ENCODE data around the gene SNIP1. TPM values are rescaled to one million over a fixed set of nuclear protein-coding genes. Genes with fewer than 3 reads are reported as not detected.

SNIP1 gene, protein sequence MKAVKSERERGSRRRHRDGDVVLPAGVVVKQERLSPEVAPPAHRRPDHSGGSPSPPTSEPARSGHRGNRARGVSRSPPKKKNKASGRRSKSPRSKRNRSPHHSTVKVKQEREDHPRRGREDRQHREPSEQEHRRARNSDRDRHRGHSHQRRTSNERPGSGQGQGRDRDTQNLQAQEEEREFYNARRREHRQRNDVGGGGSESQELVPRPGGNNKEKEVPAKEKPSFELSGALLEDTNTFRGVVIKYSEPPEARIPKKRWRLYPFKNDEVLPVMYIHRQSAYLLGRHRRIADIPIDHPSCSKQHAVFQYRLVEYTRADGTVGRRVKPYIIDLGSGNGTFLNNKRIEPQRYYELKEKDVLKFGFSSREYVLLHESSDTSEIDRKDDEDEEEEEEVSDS
- total RNA-seq = 10.2 and 17.7 TPM in 2 replicates

DNA sequence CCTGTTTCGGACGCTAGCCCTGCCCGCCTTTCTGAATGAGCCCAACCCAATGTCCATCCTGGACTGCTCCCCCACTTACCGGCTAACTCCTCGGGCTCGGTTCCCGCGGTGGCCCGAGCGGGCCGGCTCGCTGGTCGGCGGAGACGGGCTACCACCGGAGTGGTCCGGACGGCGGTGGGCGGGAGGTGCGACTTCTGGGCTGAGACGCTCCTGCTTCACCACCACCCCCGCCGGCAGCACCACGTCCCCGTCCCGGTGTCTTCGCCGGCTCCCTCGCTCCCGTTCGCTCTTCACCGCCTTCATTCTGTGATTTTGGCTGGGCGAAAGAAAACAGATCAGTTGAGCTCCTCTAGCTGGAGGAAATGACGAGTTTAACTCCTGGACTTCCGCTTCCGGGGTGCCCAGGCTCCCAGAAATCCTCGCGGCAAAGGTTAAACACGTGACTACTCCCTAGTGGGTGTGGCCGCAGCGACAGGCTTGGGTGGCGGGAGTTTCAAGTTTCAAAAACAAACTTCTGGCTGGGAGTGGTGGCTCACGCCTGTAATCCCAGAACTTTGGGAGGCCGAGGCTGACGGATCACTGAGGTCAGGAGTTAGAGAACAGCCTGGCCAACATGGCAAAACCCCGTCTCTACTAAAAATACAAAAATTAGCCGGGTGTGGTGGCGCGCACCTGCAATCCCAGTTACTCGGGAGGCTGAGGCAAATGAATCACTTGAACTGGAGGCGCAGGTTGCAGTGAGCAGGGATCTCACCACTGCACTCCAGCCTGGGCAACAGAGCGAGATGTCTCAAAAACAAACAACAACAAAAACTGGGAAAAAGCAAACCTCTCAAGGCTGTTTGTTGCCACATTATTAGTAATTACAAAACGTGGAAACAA lies at the start of gene SNIP1:
Gene SNIP1 (minus strand): TSS at position 367 of the 882 bp plus-strand sequence. CDS start 64 bp downstream, at position 303.

DNA sequence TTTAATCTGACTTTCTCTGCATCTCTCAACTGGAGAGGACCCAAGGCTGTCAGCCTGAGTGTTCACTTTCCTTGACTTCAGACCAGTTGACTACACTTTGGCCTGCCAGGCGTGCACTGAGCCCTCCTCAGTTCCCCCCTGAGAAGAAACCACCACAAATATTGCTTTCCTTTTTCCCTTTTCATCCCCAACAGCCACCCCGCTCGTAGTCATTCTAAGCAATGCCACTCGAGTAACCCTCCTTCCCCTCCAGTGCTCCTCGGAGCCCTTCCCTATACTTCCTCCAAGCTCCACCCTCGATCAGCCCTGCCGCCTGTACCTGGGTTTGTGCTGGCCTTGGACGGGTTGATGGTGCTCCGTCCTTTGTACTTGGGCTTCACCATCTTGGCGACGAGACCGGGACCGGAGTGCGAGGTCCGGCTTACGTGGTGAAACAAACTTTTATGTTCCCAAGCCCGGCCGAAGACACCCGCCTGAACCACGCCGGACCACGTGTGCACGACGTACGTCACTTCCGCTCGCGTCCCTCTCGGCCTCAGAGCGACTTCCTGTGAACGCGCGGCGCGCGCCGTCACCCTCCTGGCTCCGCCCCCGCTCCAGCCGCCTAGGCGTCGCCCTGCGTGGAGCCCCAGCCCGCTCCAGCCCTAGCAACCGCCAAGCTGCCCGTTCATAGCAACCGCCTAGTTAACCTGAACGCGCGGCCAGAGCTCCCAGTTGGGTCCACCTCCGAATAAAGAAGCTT lies 41.5 kb upstream of the SNIP1 start, which contains the start of gene GNL2:
Gene GNL2 (minus strand): TSS at position 498 of the 742 bp plus-strand sequence. CDS start 115 bp downstream, at position 383.

GRCh38 chr1:37556712-37557196 lies 2.7 kb upstream of the SNIP1 start, which contains the start of gene DNALI1:
DNALI1 (plus strand) TSS chr1:37556940; CDS start chr1:37556995, 55 bp downstream.

GRCh38 chr1:37514350-37515184 lies 39.5 kb downstream of the SNIP1 start, which contains the start of gene MEAF6:
MEAF6 (minus strand) TSS chr1:37514766; CDS start chr1:37514746, 20 bp downstream.

Other genes with a start within 250 kb of the SNIP1 start
- 4.4 and 6.6 TPM in 2 replicates for gene ZC3H12A, start 79.7 kb downstream of the SNIP1 start, total RNA-seq
- gene MEAF6, start 39.5 kb downstream of the SNIP1 start, total RNA-seq = 36.1 and 55.7 TPM in 2 replicates
- 0.65 and 1.2 TPM in 2 replicates for gene DNALI1, start 2.6 kb upstream of the SNIP1 start, total RNA-seq
- 42.1 and 79.9 TPM in 2 replicates for gene GNL2, start 41.6 kb upstream of the SNIP1 start, total RNA-seq
- not detected in 2 replicates for gene RSPO1, start 80.6 kb upstream of the SNIP1 start, total RNA-seq
- gene CDCA8, start 138.2 kb upstream of the SNIP1 start, total RNA-seq = 6.7 and 10.4 TPM in 2 replicates
- under 0.01 TPM in 1 of 2 replicates, not detected in the other for gene EPHA10, start 210.8 kb upstream of the SNIP1 start, total RNA-seq
- 0.32 and 1.6 TPM in 2 replicates for gene MANEAL, start 239.6 kb upstream of the SNIP1 start, total RNA-seq